ENCODE measurements around the gene APP. TPM values are rescaled to one million over a fixed set of nuclear protein-coding genes. Genes with fewer than 3 reads are reported as not detected.
A peak's percentile ranks its signal among the peaks of the same experiment; 100 is the strongest.

APP gene
- total RNA-seq, 2 donors from 2014 or later, result 267 to 564 TPM

DNA sequence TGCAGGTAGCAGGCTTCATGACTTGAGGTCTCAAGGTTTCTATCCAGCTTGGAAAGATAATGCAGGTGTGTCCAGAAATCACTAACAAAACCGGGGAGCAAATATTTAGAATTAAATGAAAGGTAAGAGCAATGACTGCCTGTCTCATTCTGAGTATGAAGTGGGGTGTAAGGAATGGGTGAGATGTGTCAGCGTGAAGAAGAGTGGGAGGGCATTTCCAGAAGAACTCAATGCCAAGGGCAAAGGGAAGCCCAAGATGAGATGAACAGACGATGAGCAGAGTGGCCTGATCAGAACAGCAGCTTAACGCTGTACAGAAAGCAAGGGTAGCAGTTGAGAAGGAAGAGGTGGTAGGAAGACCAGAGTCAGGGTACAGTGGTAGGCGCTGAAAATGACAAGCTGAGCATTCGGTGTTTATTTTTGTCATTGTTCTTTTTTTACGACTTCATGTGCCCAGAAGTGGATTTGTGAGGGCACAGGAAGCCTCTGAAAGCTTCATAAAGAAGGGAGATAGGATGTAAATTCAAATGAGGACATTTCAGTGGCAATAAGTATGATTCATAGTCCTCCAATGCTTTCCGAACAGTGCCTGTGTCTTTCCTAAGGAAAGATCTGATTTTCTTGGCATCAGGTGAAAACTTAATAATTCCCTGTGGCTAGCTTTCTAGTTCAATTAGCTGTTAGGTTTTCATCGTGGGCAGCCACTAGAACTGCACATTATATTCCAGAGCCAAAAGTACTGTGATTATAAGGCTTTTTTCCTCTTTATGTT lies 190.5 kb downstream of the APP start:
- intact Hi-C loops (cut with DNase I), result no loop called here
- Histone ChIP-seq H3K27ac (no peak overlapping the region), H3K36me3 (no peaks in the 10 kb centered on the region), H3K9me3 (no peaks in the 10 kb centered on the region), H3K4me1 (replicated peaks) (no peaks in the 10 kb centered on the region), H3K4me3 (no peak overlapping the region), H3K27me3 (replicated peaks; ENCODE audit: insufficient read depth) (no peaks in the 10 kb centered on the region)
- TF ChIP-seq POLR2A (IDR thresholded peaks at IDR 0.05), result no peak
- peak; percentile 57 for TF ChIP-seq POLR2AphosphoS5 (IDR thresholded peaks at IDR 0.05)
- no peak for DNase-seq (ENCODE audit: low spot score)
- WGBS, result 50% methylated on average over 9 of the region's 9 CpGs

DNA sequence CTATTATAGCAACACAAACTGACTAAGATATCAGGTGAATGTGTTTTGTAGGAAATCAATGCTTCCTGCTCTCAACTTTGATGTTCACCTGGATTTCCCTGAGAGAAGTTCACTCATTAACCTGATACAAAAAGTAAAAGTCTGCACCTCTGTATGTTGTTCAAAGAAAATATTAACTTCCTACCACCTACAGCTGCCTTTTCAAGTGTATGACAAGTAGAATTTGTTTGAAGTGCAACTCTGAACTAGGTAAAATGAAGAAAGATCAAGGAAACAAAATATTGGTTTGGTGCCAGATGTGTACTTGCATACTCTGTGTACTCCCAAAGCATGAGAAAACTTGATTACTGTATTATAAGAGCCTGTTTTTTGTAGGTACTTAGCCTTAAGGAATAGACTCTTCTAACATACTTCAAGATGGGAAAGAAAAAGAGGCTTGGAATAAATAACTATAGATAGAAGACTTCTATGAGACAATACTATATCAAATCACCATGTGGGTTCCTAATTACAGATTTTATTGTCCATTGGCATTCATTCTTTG lies 193.4 kb downstream of the APP start:
- Histone ChIP-seq H3K27ac (no peak overlapping the region), H3K9me3 (no peaks in the 10 kb centered on the region), H3K27me3 (replicated peaks; ENCODE audit: insufficient read depth) (no peaks in the 10 kb centered on the region), H3K4me3 (no peak overlapping the region), H3K4me1 (replicated peaks) (no peaks in the 10 kb centered on the region), H3K36me3 (peaks cover 0 to 4% of the 10 kb centered on the region in 2 donors)
- TF ChIP-seq POLR2AphosphoS5 (IDR thresholded peaks at IDR 0.05) (no peak), POLR2A (IDR thresholded peaks at IDR 0.05) (no peak)
- TF ChIP-seq, protein P1, sequence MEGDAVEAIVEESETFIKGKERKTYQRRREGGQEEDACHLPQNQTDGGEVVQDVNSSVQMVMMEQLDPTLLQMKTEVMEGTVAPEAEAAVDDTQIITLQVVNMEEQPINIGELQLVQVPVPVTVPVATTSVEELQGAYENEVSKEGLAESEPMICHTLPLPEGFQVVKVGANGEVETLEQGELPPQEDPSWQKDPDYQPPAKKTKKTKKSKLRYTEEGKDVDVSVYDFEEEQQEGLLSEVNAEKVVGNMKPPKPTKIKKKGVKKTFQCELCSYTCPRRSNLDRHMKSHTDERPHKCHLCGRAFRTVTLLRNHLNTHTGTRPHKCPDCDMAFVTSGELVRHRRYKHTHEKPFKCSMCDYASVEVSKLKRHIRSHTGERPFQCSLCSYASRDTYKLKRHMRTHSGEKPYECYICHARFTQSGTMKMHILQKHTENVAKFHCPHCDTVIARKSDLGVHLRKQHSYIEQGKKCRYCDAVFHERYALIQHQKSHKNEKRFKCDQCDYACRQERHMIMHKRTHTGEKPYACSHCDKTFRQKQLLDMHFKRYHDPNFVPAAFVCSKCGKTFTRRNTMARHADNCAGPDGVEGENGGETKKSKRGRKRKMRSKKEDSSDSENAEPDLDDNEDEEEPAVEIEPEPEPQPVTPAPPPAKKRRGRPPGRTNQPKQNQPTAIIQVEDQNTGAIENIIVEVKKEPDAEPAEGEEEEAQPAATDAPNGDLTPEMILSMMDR (IDR thresholded peaks at IDR 0.05), result no peak
- intact Hi-C loops (cut with DNase I), result no loop called here
- DNase-seq (ENCODE audit: low spot score), result no peak

DNA sequence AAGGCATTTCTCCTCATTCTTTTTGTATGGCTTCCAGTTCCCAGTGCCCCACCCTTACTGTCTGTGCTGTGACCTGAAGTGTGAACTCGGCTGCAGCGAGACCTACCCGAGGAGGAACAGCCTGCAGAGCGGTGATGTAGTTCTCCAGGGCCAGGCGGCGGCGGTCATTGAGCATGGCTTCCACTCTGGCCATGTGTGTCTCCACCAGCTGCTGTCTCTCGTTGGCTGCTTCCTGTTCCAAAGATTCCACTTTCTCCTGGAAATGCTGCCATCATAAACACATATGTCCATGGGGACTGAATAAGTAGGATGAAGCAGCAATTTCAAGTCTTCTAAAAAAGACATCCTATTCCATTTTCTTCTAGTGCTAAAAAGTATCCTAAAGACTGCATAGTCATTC lies 195.6 kb downstream of the APP start:
- intact Hi-C loops (cut with DNase I), result no loop called here
- TF ChIP-seq, protein P1 (IDR thresholded peaks at IDR 0.05), result no peak
- no peak for TF ChIP-seq POLR2AphosphoS5 (IDR thresholded peaks at IDR 0.05)
- no peak for TF ChIP-seq POLR2A (IDR thresholded peaks at IDR 0.05)
- Histone ChIP-seq H3K4me3 (no peak overlapping the region), H3K4me1 (replicated peaks) (no peaks in the 10 kb centered on the region), H3K9me3 (no peaks in the 10 kb centered on the region), H3K27me3 (replicated peaks; ENCODE audit: insufficient read depth) (no peaks in the 10 kb centered on the region), H3K36me3 (peaks cover 0 to 4% of the 10 kb centered on the region in 2 donors), H3K27ac (no peak overlapping the region)
- no peak for DNase-seq (ENCODE audit: low spot score)
- WGBS, result 93% methylated on average over 8 of the region's 8 CpGs

DNA sequence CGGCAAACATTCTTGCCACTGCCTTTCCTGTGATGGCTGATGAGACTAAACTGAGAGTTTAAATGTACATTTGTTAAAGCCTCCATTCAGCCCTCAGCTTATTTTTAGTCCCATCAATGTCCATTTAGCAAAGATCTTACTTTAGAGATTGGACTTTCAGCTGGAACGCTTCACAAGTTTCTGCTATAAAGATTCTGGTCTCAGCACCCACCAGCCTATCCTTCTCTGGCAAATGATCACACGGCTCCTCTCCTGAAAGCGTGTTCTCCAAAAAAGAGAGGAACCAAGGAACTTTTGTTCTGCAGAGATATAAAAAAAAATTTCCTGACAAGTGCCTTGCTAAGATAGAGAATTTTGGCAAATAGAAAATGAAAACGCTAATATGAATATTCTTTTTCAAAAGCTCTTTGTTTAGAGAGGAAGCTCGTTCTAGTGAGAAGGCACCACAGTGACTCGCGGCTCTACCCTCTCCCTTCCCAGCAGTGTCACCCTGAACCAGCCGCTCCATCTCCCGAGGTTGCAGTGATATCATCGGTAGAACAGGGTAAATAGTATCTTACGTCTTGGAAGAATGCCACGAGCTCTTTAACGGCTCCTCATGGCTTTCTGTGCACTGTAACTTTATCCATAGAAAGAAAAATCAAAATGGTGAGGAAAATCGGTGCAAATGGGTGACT lies 200.2 kb downstream of the APP start:
- peak; percentile 31 for DNase-seq (ENCODE audit: low spot score)
- H3K4me1 ChIP-seq (replicated peaks), result no peaks in the 10 kb centered on the region
- peaks cover 0 to 4% of the 10 kb centered on the region in 2 donors for H3K36me3 ChIP-seq
- 56% methylated on average over 15 of the region's 15 CpGs for WGBS
- intact Hi-C loops (cut with DNase I), result no loop called here
- H3K27me3 ChIP-seq (replicated peaks; ENCODE audit: insufficient read depth), result no peaks in the 10 kb centered on the region
- H3K27ac ChIP-seq, result peak overlapping the region in 1 of 2 donors; percentile 8
- H3K4me3 ChIP-seq, result no peak overlapping the region
- no peaks in the 10 kb centered on the region for H3K9me3 ChIP-seq
- TF ChIP-seq POLR2A (IDR thresholded peaks at IDR 0.05) (no peak), POLR2AphosphoS5 (IDR thresholded peaks at IDR 0.05) (no peak)
- TF ChIP-seq, protein P1 (IDR thresholded peaks at IDR 0.05), result no peak

DNA sequence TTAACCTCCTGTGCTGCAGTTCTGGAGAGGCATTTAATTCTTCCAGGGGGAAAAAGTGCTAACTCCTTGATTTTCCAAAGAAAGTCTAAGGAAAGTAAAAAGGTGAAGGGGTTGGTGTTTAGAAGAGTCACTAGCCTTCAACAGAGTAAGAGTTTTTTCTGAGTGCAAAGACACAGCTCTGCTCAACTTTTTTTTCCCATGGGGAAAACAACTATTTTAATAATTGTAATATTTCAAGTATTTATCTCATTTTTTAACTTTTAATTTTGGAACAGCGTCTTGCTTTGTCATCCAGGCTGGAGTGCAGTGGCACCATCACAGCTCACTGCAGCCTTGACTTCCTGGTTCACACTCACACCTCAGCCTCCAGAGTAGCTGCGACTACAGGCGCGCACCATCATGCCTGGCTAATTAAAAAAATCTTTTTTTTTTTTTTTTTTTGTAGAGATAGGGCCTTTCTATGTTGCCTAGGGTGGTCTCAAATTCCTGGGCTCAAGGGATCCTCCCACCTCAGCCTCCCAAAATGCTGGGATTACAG lies 202.6 kb downstream of the APP start:
- no peak overlapping the region for H3K4me3 ChIP-seq
- H3K36me3 ChIP-seq, result no peaks in the 10 kb centered on the region
- no peaks in the 10 kb centered on the region for H3K4me1 ChIP-seq (replicated peaks)
- WGBS, result 93% methylated on average over 4 of the region's 4 CpGs
- TF ChIP-seq POLR2AphosphoS5 (IDR thresholded peaks at IDR 0.05) (no peak), POLR2A (IDR thresholded peaks at IDR 0.05) (no peak)
- TF ChIP-seq, protein P1 (IDR thresholded peaks at IDR 0.05), result no peak
- H3K27me3 ChIP-seq (replicated peaks; ENCODE audit: insufficient read depth), result no peaks in the 10 kb centered on the region
- no peak for DNase-seq (ENCODE audit: low spot score)
- H3K9me3 ChIP-seq, result no peaks in the 10 kb centered on the region
- no peak overlapping the region for H3K27ac ChIP-seq
- intact Hi-C loops (cut with DNase I), result no loop called here
